Transverse colon (tissue), 3 donors: ENCODE data around the gene PIK3R5.

Experiments
- POLR2A ChIP-seq: fragments of 450-650 bp; IDR thresholded peaks from one replicate; pipeline ENCODE4 v1.6.1; 2016; ENCODE audit warnings: antibody characterized with exemption, mild to moderate bottlenecking, moderate library complexity
- TF ChIP-seq, protein P1 (sequence below), 5 experiments: fragments of 200-600 bp in 3 of 5; fragments of 450-650 bp in 2 of 5; sonication (generic) in 3 of 5; IDR thresholded peaks; 1 replicate in 2 of 5; 2 replicates in 3 of 5; pipeline ENCODE4 v1.5.1; 2016 to 2017; ENCODE audit warnings: antibody characterized with exemption in 5 of 5, inconsistent platforms in 3 of 5, mild to moderate bottlenecking in 2 of 5, moderate library complexity in 1 of 5

DNA sequence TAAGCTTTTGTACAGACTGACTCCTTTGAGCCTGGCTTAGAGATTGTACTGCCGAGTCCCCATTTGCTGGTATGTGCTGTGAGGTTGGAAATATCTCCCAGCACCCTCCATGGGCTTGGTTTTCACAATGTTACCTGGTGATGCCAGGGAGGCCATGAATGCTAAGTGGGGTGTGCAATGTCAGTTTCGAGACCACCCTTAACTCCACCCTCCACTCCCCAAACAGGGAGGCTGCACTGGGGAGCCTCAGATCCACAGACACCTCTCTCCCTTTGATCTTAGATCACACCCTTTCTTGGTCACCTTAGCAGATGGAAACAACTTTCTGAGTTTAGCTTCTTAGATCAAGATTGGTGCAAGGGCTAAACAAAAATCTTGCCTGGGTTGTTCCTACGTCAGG is 69.4 kb downstream of the PIK3R5 start:
- TF ChIP-seq, protein P1, sequence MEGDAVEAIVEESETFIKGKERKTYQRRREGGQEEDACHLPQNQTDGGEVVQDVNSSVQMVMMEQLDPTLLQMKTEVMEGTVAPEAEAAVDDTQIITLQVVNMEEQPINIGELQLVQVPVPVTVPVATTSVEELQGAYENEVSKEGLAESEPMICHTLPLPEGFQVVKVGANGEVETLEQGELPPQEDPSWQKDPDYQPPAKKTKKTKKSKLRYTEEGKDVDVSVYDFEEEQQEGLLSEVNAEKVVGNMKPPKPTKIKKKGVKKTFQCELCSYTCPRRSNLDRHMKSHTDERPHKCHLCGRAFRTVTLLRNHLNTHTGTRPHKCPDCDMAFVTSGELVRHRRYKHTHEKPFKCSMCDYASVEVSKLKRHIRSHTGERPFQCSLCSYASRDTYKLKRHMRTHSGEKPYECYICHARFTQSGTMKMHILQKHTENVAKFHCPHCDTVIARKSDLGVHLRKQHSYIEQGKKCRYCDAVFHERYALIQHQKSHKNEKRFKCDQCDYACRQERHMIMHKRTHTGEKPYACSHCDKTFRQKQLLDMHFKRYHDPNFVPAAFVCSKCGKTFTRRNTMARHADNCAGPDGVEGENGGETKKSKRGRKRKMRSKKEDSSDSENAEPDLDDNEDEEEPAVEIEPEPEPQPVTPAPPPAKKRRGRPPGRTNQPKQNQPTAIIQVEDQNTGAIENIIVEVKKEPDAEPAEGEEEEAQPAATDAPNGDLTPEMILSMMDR (IDR thresholded peaks at IDR 0.05): no peak
- TF ChIP-seq POLR2A: no peak
